ENCODE data around the gene THRB. TPM values are rescaled to one million over a fixed set of nuclear protein-coding genes. Genes with fewer than 3 reads are reported as not detected.

Gene THRB
- total and polyA plus RNA-seq, 2 donors (not counting 3 experiments of a cell fraction or from before 2014, with no cell fraction given) = 0.06 TPM; not detected in 1

- TF ChIP-seq GATA2 (IDR thresholded peaks at IDR 0.05; ENCODE audit: insufficient read depth, insufficient read length, low read depth, low read length) (no peak), POLR2AphosphoS5 (IDR thresholded peaks at IDR 0.05; ENCODE audit: insufficient read depth, low read depth, low read length) (no peak)
- ChIA-PET CTCF (no interaction called here), POLR2A (no interaction called here)
- intact Hi-C loops (cut with micrococcal nuclease) (no loop called here), dilution Hi-C loops (cut with MboI; ENCODE audit: extremely low pct_ligation_motif_present, low sequenced_read_pairs) (no loop called here)
- Histone ChIP-seq H3K9me3 (replicated peaks; ENCODE audit: control insufficient read depth, insufficient read depth, low read length) (no peaks in the 10 kb centered on the region), H3K9me1 (replicated peaks; ENCODE audit: control insufficient read depth, extremely low read depth, insufficient read depth, low read length) (no peaks in the 10 kb centered on the region), H3K27me3 (ENCODE audit: control insufficient read depth in 2 of 2, insufficient read depth in 2 of 2, low read length in 2 of 2) (no peaks in the 10 kb centered on the region), H3K79me2 (ENCODE audit: control insufficient read depth, insufficient read depth, low read length) (no peaks in the 10 kb centered on the region), H2AFZ (ENCODE audit: low read depth, low read length) (no peak overlapping the region), H3K4me3 (replicated peaks in 1 of 3; ENCODE audit: insufficient read depth in 1 of 3, low read depth in 1 of 3, low read length in 3 of 3) (no peak overlapping the region), H3K27ac (ENCODE audit: insufficient read depth, low read depth, low read length) (no peak overlapping the region), H4K20me1 (replicated peaks; ENCODE audit: control insufficient read depth, extremely low read depth, insufficient read depth, low read length) (no peaks in the 10 kb centered on the region), H3K9ac (replicated peaks; ENCODE audit: extremely low read depth, insufficient read depth, low read length) (no peak overlapping the region), H3K4me1 (ENCODE audit: control insufficient read depth, extremely low read depth, insufficient read depth, low read length) (peaks cover 5% of the 10 kb centered on the region), H3K4me2 (ENCODE audit: insufficient read depth, low read length) (no peak overlapping the region), H3K36me3 (ENCODE audit: control insufficient read depth in 2 of 2, extremely low read depth in 1 of 2, insufficient read depth in 2 of 2, low read length in 2 of 2) (no peaks in the 10 kb centered on the region)
- DNase-seq (ENCODE audit: low read depth, low spot score) = no peak
- no peak for FAIRE-seq
- no TSS peak for BruUV-seq (replicated peaks)
These were observed 331.7 kb downstream of the THRB start for GRCh38 chr3:24162929-24163328.

GRCh38 chr3:24161841-24162240 is 332.8 kb downstream of the THRB start:
- intact Hi-C loops (cut with micrococcal nuclease) = no loop called here

More at GRCh38 chr3:24161841-24162240, 332.8 kb downstream of the THRB start:
- H3K27me3 ChIP-seq (ENCODE audit: control insufficient read depth in 2 of 2, insufficient read depth in 2 of 2, low read length in 2 of 2) = no peaks in the 10 kb centered on the region
- H4K20me1 ChIP-seq (replicated peaks; ENCODE audit: control insufficient read depth, extremely low read depth, insufficient read depth, low read length) = no peaks in the 10 kb centered on the region
- H3K9me1 ChIP-seq (replicated peaks; ENCODE audit: control insufficient read depth, extremely low read depth, insufficient read depth, low read length) = no peaks in the 10 kb centered on the region
- no peaks in the 10 kb centered on the region for H3K36me3 ChIP-seq (ENCODE audit: control insufficient read depth in 2 of 2, extremely low read depth in 1 of 2, insufficient read depth in 2 of 2, low read length in 2 of 2)
- no peaks in the 10 kb centered on the region for H3K79me2 ChIP-seq (ENCODE audit: control insufficient read depth, insufficient read depth, low read length)
- no TSS peak for BruUV-seq (replicated peaks)
- no peaks in the 10 kb centered on the region for H3K9me3 ChIP-seq (replicated peaks; ENCODE audit: control insufficient read depth, insufficient read depth, low read length)
- DNase-seq (ENCODE audit: low read depth, low spot score) (no peak), FAIRE-seq (no peak)
- ChIA-PET POLR2A (no interaction called here), CTCF (no interaction called here)
- H3K4me2 ChIP-seq (ENCODE audit: insufficient read depth, low read length) = peak overlapping the region; percentile 45
- H3K27ac ChIP-seq (ENCODE audit: insufficient read depth, low read depth, low read length) = no peak overlapping the region
- H3K9ac ChIP-seq (replicated peaks; ENCODE audit: extremely low read depth, insufficient read depth, low read length) = no peak overlapping the region
- H2AFZ ChIP-seq (ENCODE audit: low read depth, low read length) = no peak overlapping the region
- no peak overlapping the region for H3K4me3 ChIP-seq (replicated peaks in 1 of 3; ENCODE audit: insufficient read depth in 1 of 3, low read depth in 1 of 3, low read length in 3 of 3)
- dilution Hi-C loops (cut with MboI; ENCODE audit: extremely low pct_ligation_motif_present, low sequenced_read_pairs) = no loop called here
- TF ChIP-seq MAX (IDR thresholded peaks at IDR 0.05; ENCODE audit: insufficient read depth, insufficient read length) = no peak
- no peak for TF ChIP-seq MYC (IDR thresholded peaks at IDR 0.05; ENCODE audit: low read depth, low read length)
- no peak for TF ChIP-seq FOS (IDR thresholded peaks at IDR 0.05; ENCODE audit: borderline replicate concordance, insufficient read depth, low read length)
- no peak for TF ChIP-seq EZH2 (IDR thresholded peaks at IDR 0.05; ENCODE audit: borderline replicate concordance, low read depth, low read length, severe bottlenecking)
- no peak for TF ChIP-seq POLR2A (IDR thresholded peaks at IDR 0.05; ENCODE audit: low read depth, low read length)
- TF ChIP-seq GATA2 (IDR thresholded peaks at IDR 0.05; ENCODE audit: insufficient read depth, insufficient read length, low read depth, low read length) = no peak
- TF ChIP-seq JUN (IDR thresholded peaks at IDR 0.05; ENCODE audit: borderline replicate concordance, insufficient read depth, insufficient read length, low read depth) = no peak
- no peak for TF ChIP-seq POLR2AphosphoS5 (IDR thresholded peaks at IDR 0.05; ENCODE audit: insufficient read depth, low read depth, low read length)
- no peak for TF ChIP-seq CTCF (IDR thresholded peaks at IDR 0.05; ENCODE audit: extremely low read depth in 1 of 2, insufficient read depth in 1 of 2, low read depth in 1 of 2, low read length in 2 of 2)
- peaks cover 5% of the 10 kb centered on the region for H3K4me1 ChIP-seq (ENCODE audit: control insufficient read depth, extremely low read depth, insufficient read depth, low read length)

Measured in endothelial cell of umbilical vein (primary cell).